Fibroblast of lung (primary cell): ENCODE data around the gene THOC1.

Experiments used
- EZH2 ChIP-seq: IDR thresholded peaks from 2 replicates; pipeline ENCODE4 v1.5.1; 2012; ENCODE audit warnings: low read length, control low read depth, mild to moderate bottlenecking; ENCODE audit errors: missing control alignments
- TF ChIP-seq, protein P1 (sequence below), 2 donors: IDR thresholded peaks in 1 of 2; conservative IDR thresholded peaks in 1 of 2; 1 replicate in 1 of 2; 2 replicates in 1 of 2; pipeline ENCODE4 v1.5.1; 2011 to 2012; ENCODE audit warnings: low read length in 2 of 2, control low read depth in 1 of 2, inconsistent platforms in 1 of 2, low read depth in 1 of 2, mild to moderate bottlenecking in 1 of 2

DNA sequence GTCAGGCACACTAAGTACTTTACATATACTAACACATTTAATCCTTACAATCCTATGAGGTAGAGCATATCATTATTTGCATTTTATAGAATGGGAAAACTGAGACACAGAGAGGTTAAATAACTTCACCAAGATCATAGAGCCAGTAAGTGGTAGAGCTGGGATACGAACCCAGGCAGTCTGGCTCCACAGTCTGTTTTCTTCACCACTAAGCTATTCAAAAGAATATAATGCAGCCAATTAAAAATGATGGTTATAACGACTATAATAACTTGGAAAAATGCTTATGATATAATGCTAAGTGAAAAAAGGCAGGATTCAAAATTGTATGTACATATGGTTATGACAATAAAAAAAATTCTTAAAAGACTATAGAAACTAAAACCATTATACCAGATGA, 7.3 kb downstream of the THOC1 start:
- TF ChIP-seq, protein P1, sequence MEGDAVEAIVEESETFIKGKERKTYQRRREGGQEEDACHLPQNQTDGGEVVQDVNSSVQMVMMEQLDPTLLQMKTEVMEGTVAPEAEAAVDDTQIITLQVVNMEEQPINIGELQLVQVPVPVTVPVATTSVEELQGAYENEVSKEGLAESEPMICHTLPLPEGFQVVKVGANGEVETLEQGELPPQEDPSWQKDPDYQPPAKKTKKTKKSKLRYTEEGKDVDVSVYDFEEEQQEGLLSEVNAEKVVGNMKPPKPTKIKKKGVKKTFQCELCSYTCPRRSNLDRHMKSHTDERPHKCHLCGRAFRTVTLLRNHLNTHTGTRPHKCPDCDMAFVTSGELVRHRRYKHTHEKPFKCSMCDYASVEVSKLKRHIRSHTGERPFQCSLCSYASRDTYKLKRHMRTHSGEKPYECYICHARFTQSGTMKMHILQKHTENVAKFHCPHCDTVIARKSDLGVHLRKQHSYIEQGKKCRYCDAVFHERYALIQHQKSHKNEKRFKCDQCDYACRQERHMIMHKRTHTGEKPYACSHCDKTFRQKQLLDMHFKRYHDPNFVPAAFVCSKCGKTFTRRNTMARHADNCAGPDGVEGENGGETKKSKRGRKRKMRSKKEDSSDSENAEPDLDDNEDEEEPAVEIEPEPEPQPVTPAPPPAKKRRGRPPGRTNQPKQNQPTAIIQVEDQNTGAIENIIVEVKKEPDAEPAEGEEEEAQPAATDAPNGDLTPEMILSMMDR (conservative IDR thresholded peaks at IDR 0.05 in 1 of 2, IDR thresholded peaks at IDR 0.05 in 1 of 2; ENCODE audit: low read depth in 1 of 2, low read length in 2 of 2): no peak
- TF ChIP-seq EZH2: no peak
